ENCODE data around the gene POU6F2. TPM values are rescaled to one million over a fixed set of nuclear protein-coding genes. Genes with fewer than 3 reads are reported as not detected.

The POU6F2 gene
- total RNA-seq, 1 experiment from 2014 or later: not detected

DNA sequence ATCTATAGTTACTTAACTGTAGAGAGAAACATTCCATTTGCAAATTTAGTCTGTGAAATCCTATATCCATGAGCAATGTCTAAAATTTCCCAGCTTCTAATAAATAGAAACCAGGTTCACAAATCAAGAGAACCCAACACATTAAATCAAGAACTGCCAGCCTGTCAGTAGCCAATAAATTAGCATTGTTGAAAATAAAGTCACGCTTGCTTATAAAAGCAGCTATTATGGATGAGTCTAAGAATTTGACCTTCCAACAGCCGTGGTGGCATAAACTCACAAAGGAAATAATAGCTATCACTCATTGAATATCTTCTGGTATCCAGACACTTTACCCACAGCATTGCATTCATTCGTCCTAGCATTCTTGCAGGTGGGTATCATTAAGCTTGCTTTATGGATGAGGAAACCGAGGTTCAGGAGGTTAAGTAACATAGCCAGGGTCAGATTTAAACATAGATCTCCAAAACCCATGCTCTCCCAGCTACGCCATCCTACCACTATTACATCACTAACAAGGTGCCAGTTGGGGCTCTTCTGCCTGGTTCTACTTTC lies 328.4 kb downstream of the POU6F2 start:
- ATAC-seq (no peak), DNase-seq (no peak)
- H3K4me3 ChIP-seq (ENCODE audit: low read length): no peak overlapping the region
- H4K20me1 ChIP-seq (ENCODE audit: low read length): no peaks in the 10 kb centered on the region
- no peaks in the 10 kb centered on the region for H3K9me2 ChIP-seq (replicated peaks; ENCODE audit: low read length)
- no peaks in the 10 kb centered on the region for H3F3A ChIP-seq (ENCODE audit: low read length, unreplicated experiment)
- H3K4me1 ChIP-seq (ENCODE audit: insufficient read depth, low read length): no peaks in the 10 kb centered on the region
- no peak overlapping the region for H3K27ac ChIP-seq (ENCODE audit: low read length)
- BruUV-seq (replicated peaks): no TSS peak
- TF ChIP-seq, protein P1, sequence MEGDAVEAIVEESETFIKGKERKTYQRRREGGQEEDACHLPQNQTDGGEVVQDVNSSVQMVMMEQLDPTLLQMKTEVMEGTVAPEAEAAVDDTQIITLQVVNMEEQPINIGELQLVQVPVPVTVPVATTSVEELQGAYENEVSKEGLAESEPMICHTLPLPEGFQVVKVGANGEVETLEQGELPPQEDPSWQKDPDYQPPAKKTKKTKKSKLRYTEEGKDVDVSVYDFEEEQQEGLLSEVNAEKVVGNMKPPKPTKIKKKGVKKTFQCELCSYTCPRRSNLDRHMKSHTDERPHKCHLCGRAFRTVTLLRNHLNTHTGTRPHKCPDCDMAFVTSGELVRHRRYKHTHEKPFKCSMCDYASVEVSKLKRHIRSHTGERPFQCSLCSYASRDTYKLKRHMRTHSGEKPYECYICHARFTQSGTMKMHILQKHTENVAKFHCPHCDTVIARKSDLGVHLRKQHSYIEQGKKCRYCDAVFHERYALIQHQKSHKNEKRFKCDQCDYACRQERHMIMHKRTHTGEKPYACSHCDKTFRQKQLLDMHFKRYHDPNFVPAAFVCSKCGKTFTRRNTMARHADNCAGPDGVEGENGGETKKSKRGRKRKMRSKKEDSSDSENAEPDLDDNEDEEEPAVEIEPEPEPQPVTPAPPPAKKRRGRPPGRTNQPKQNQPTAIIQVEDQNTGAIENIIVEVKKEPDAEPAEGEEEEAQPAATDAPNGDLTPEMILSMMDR (conservative IDR thresholded peaks at IDR 0.05; ENCODE audit: low read depth, low read length): no peak
- no peak for TF ChIP-seq EZH2phosphoT487 (IDR thresholded peaks at IDR 0.05; ENCODE audit: borderline replicate concordance, low read length)
- TF ChIP-seq EZH2 (IDR thresholded peaks at IDR 0.05; ENCODE audit: low read length, unreplicated experiment): no peak
- ChIA-PET CTCF (no interaction called here), POLR2A (ENCODE audit: unreplicated experiment) (no interaction called here)
- H3K9me3 ChIP-seq (ENCODE audit: low read length): no peaks in the 10 kb centered on the region
- H3K79me2 ChIP-seq (ENCODE audit: low read length): no peaks in the 10 kb centered on the region
- H3K27me3 ChIP-seq (ENCODE audit: low read length): peaks cover 67% of the 10 kb centered on the region
- H3K4me2 ChIP-seq (ENCODE audit: low read length): no peak overlapping the region
- intact Hi-C loops (cut with micrococcal nuclease): no loop called here
- no peak overlapping the region for H3K9ac ChIP-seq (ENCODE audit: low read length)
- H2AFZ ChIP-seq (ENCODE audit: low read length): no peak overlapping the region
- no peaks in the 10 kb centered on the region for H3K36me3 ChIP-seq (ENCODE audit: low read depth, low read length)

DNA sequence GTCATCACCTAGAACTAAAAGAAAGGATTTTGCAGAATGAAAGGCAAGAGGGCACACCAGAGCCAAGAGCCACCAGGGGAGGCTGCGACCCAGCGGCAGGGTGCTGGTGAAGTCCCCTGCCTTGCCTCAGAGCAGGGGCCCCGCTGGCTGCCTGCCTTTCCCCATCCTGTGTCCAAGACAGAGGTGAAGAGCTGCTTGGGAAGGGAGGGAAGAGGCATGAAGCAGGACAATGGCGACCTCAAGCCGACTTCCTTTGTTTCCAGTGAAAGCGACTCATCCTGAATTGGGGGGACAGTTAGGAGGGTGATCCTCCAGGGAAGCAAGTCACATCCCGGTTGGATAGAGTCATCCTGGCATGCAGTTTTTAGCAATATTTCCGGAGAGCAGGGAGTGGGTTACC lies 333.0 kb downstream of the POU6F2 start:
- intact Hi-C loops (cut with micrococcal nuclease): no loop called here
- H3K9me3 ChIP-seq (ENCODE audit: low read length): no peaks in the 10 kb centered on the region

More for the DNA sequence above, 333.0 kb downstream of the POU6F2 start:
- no peak overlapping the region for H2AFZ ChIP-seq (ENCODE audit: low read length)
- BruUV-seq (replicated peaks): no TSS peak
- no peak overlapping the region for H3K9ac ChIP-seq (ENCODE audit: low read length)
- H3K36me3 ChIP-seq (ENCODE audit: low read depth, low read length): no peaks in the 10 kb centered on the region
- no peaks in the 10 kb centered on the region for H3F3A ChIP-seq (ENCODE audit: low read length, unreplicated experiment)
- no peak overlapping the region for H3K4me2 ChIP-seq (ENCODE audit: low read length)
- H3K4me3 ChIP-seq (ENCODE audit: low read length): no peak overlapping the region
- H4K20me1 ChIP-seq (ENCODE audit: low read length): no peaks in the 10 kb centered on the region
- CTCF ChIA-PET: no interaction called here
- no peaks in the 10 kb centered on the region for H3K79me2 ChIP-seq (ENCODE audit: low read length)
- no peaks in the 10 kb centered on the region for H3K9me2 ChIP-seq (replicated peaks; ENCODE audit: low read length)
- POLR2A ChIA-PET (ENCODE audit: unreplicated experiment): no interaction called here
- no peak overlapping the region for H3K27ac ChIP-seq (ENCODE audit: low read length)
- ATAC-seq: no peak
- TF ChIP-seq, protein P1 (conservative IDR thresholded peaks at IDR 0.05; ENCODE audit: low read depth, low read length): no peak
- TF ChIP-seq EZH2 (IDR thresholded peaks at IDR 0.05; ENCODE audit: low read length, unreplicated experiment) (no peak), EZH2phosphoT487 (IDR thresholded peaks at IDR 0.05; ENCODE audit: borderline replicate concordance, low read length) (no peak)
- H3K4me1 ChIP-seq (ENCODE audit: insufficient read depth, low read length): no peaks in the 10 kb centered on the region
- peaks cover 92% of the 10 kb centered on the region for H3K27me3 ChIP-seq (ENCODE audit: low read length)
- no peak for DNase-seq

Data from PC-3 (cell line).